HepG2 (cell line): ENCODE data around the gene ZMYND19.
A peak's percentile ranks its signal among the peaks of the same experiment; 100 is the strongest.

Source experiments
- EP300 ChIP-seq, 3 experiments: sonication (generic) in 1 of 3; formaldehyde crosslinking in 1 of 3; IDR thresholded peaks; 2 replicates each; pipeline versions ENCODE4 v1.5.1 to v1.6.1; 2011 to 2020; ENCODE audit warnings: low read depth in 2 of 3, low read length in 2 of 3, borderline replicate concordance in 1 of 3, improper control_type of control experiment in 1 of 3, mild to moderate bottlenecking in 1 of 3, missing genetic modification reagents in 1 of 3, moderate library complexity in 1 of 3
- HNRNPK ChIP-seq: fragments of 200-400 bp; formaldehyde crosslinking; IDR thresholded peaks from 2 replicates; pipeline ENCODE4 v1.6.1; 2018; ENCODE audit warnings: low read length, low read depth, moderate library complexity, mild to moderate bottlenecking; ENCODE audit not compliant: poor library complexity, severe bottlenecking
- POLR2A ChIP-seq, 2 experiments: IDR thresholded peaks; 2 replicates each; pipeline ENCODE4 v1.6.1; 2011; ENCODE audit warnings: low read depth in 2 of 2, low read length in 2 of 2, mild to moderate bottlenecking in 1 of 2, moderate library complexity in 1 of 2; ENCODE audit not compliant: insufficient read depth in 1 of 2
- POLR2G ChIP-seq: fragments of 200-400 bp; formaldehyde crosslinking; IDR thresholded peaks from 2 replicates; pipeline ENCODE4 v1.6.1; 2018; ENCODE audit warnings: mild to moderate bottlenecking, low read depth, low read length, moderate library complexity
- RFX5 ChIP-seq: IDR thresholded peaks from 2 replicates; pipeline ENCODE4 v1.6.1; 2011; ENCODE audit warnings: low read depth, low read length, improper control_type of control experiment
- SIX1 ChIP-seq: sonication (generic); formaldehyde crosslinking; IDR thresholded peaks from 2 replicates; pipeline ENCODE4 v1.4.0; 2020; ENCODE audit warnings: missing genetic modification reagents, borderline replicate concordance
- TAF15 ChIP-seq: fragments of 200-400 bp; formaldehyde crosslinking; IDR thresholded peaks from one replicate; pipeline ENCODE4 v1.6.1; 2018; ENCODE audit warnings: mild to moderate bottlenecking, low read depth, low read length; ENCODE audit not compliant: poor library complexity, severe bottlenecking
- YEATS2 ChIP-seq: sonication (generic); formaldehyde crosslinking; IDR thresholded peaks from 2 replicates; pipeline ENCODE4 v1.4.0; 2020; ENCODE audit warnings: missing genetic modification reagents, borderline replicate concordance
- TF ChIP-seq, protein P1 (sequence below): sonication (generic); formaldehyde crosslinking; IDR thresholded peaks from 2 replicates; pipeline ENCODE4 v1.5.0; 2020; ENCODE audit warnings: mild to moderate bottlenecking, missing genetic modification reagents, moderate library complexity
- TF ChIP-seq, protein P2 (sequence below): sonication (generic); formaldehyde crosslinking; IDR thresholded peaks from 2 replicates; pipeline ENCODE4 v1.5.1; 2020; ENCODE audit warnings: mild to moderate bottlenecking, missing genetic modification reagents, moderate library complexity

DNA sequence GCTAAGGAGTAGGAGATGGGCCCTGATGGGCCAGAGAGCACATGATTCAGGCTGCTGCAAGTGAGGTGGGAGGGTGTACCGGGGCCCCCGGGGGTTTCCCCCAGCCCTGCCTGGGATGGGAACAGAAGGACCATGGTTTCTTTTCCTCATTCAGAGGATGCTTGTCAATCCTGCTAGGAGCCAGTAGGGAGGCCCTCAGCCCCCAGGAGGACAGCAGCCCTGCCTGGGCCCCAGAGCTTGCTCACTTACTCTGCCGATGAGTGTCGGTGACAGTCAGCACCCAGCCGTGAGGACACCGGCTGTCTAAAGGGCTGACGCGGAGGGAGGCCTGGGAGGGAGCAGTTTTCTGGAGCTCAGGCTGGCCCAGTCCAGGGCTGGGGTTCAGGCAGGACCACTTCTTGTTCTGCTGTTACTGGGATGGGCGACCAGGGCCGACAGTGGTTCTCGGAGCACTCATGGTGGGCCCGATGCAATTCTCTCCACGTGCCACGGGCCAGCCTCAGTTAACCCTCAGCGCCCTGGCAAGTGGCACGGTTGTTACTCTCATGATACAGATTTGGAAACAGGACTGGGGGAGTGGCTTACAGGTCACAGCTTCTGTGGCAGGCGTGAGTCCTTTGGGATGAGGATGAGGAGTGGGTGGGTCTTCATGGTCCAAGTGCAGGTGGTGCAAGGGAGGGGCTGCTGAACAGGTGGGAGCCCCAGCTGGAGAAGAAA lies 17.0 kb upstream of the ZMYND19 start:
- TF ChIP-seq HNRNPK (no peak), POLR2A (IDR thresholded peaks at IDR 0.05; ENCODE audit: insufficient read depth in 1 of 2, low read depth in 2 of 2, low read length in 2 of 2) (peak in 1 of 2 experiments; percentile 31; a peak in 1 of 4 replicates), EP300 (IDR thresholded peaks at IDR 0.05; ENCODE audit: low read depth in 2 of 2, low read length in 2 of 2) (no peak), EP300 (CRISPR knock-in tag; IDR thresholded peaks at IDR 0.05; ENCODE audit: borderline replicate concordance) (no peak), TAF15 (no peak), YEATS2 (no peak), RFX5 (no peak), POLR2G (no peak), SIX1 (CRISPR knock-in tag) (no peak)
- TF ChIP-seq, protein P1, sequence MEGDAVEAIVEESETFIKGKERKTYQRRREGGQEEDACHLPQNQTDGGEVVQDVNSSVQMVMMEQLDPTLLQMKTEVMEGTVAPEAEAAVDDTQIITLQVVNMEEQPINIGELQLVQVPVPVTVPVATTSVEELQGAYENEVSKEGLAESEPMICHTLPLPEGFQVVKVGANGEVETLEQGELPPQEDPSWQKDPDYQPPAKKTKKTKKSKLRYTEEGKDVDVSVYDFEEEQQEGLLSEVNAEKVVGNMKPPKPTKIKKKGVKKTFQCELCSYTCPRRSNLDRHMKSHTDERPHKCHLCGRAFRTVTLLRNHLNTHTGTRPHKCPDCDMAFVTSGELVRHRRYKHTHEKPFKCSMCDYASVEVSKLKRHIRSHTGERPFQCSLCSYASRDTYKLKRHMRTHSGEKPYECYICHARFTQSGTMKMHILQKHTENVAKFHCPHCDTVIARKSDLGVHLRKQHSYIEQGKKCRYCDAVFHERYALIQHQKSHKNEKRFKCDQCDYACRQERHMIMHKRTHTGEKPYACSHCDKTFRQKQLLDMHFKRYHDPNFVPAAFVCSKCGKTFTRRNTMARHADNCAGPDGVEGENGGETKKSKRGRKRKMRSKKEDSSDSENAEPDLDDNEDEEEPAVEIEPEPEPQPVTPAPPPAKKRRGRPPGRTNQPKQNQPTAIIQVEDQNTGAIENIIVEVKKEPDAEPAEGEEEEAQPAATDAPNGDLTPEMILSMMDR = no peak
- TF ChIP-seq, protein P2, sequence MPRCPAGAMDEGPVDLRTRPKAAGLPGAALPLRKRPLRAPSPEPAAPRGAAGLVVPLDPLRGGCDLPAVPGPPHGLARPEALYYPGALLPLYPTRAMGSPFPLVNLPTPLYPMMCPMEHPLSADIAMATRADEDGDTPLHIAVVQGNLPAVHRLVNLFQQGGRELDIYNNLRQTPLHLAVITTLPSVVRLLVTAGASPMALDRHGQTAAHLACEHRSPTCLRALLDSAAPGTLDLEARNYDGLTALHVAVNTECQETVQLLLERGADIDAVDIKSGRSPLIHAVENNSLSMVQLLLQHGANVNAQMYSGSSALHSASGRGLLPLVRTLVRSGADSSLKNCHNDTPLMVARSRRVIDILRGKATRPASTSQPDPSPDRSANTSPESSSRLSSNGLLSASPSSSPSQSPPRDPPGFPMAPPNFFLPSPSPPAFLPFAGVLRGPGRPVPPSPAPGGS = no peak
